Neural cell (in vitro differentiated cells): ENCODE data around the gene PLEKHM3. TPM values are rescaled to one million over a fixed set of nuclear protein-coding genes. Genes with fewer than 3 reads are reported as not detected.

ENCODE experiments used
- H2AFZ ChIP-seq: fragments of 200-600, 300-800 bp; sonication (generic), shearing (Covaris generic); 2 replicates; pipeline ENCODE4 v1.6.0; 2014; ENCODE audit warnings: low read depth, mild to moderate bottlenecking, antibody characterized with exemption, low read length, moderate library complexity
- H3F3A ChIP-seq: fragments of 200-600 bp; shearing (Covaris generic); 2 replicates; pipeline ENCODE4 v1.6.1; 2016; ENCODE audit warnings: mild to moderate bottlenecking, moderate library complexity, mixed read lengths, antibody characterized with exemption, low read length; ENCODE audit not compliant: insufficient read depth, poor library complexity, severe bottlenecking
- H3K27ac ChIP-seq: fragments of 200-600, 300-800 bp; sonication (generic), shearing (Covaris generic); 2 replicates; pipeline ENCODE4 v1.5.1; 2014; ENCODE audit warnings: mild to moderate bottlenecking, low read length, moderate library complexity
- H3K27me3 ChIP-seq: fragments of 300-800, 200-600 bp; sonication (generic), shearing (Covaris generic); 2 replicates; pipeline ENCODE4 v1.6.0; 2014; ENCODE audit warnings: mild to moderate bottlenecking, low read depth, low read length, moderate library complexity; ENCODE audit not compliant: insufficient read depth
- H3K36me3 ChIP-seq: fragments of 300-800, 200-600 bp; sonication (generic), shearing (Covaris generic); 2 replicates; pipeline ENCODE4 v1.5.1; 2014; ENCODE audit warnings: mild to moderate bottlenecking, antibody characterized with exemption, low read length, moderate library complexity; ENCODE audit not compliant: insufficient read depth
- H3K4me2 ChIP-seq: fragments of 300-800, 200-600 bp; sonication (generic), shearing (Covaris generic); 2 replicates; pipeline ENCODE4 v1.6.0; 2014; ENCODE audit warnings: mild to moderate bottlenecking, low read length
- H3K4me3 ChIP-seq: fragments of 300-800, 200-600 bp; sonication (generic), shearing (Covaris generic); 2 replicates; pipeline ENCODE4 v1.5.1; 2014; ENCODE audit warnings: mild to moderate bottlenecking, low read length, moderate library complexity
- H3K79me2 ChIP-seq: fragments of 200-600 bp; shearing (Covaris generic); replicated peaks from 2 replicates; pipeline ENCODE4 v1.6.0; 2014; ENCODE audit warnings: mild to moderate bottlenecking, low read length, moderate library complexity; ENCODE audit not compliant: insufficient read depth
- H3K9ac ChIP-seq: fragments of 300-800, 200-600 bp; sonication (generic), shearing (Covaris generic); 2 replicates; pipeline ENCODE4 v1.6.1; 2016; ENCODE audit warnings: mild to moderate bottlenecking, low read length, mixed read lengths
- H3K9me2 ChIP-seq: fragments of 200-600 bp; shearing (Covaris generic); 2 replicates; pipeline ENCODE4 v1.6.1; 2016; ENCODE audit warnings: mild to moderate bottlenecking, low read length, mixed read lengths; ENCODE audit not compliant: insufficient read depth
- H3K9me3 ChIP-seq: fragments of 200-600, 300-800 bp; sonication (generic), shearing (Covaris generic); 2 replicates; pipeline ENCODE4 v1.6.1; 2016; ENCODE audit warnings: mild to moderate bottlenecking, mixed run types, low read length, moderate library complexity, mixed read lengths
- H4K20me1 ChIP-seq: fragments of 200-600 bp; shearing (Covaris generic); 2 replicates; pipeline ENCODE4 v1.6.1; 2016; ENCODE audit warnings: mild to moderate bottlenecking, mixed run types; ENCODE audit not compliant: insufficient read depth
- EP300 ChIP-seq: fragments of 450-650 bp; conservative IDR thresholded peaks from 2 replicates; pipeline ENCODE4 v1.6.1; 2014; ENCODE audit warnings: antibody characterized with exemption, mild to moderate bottlenecking, moderate library complexity; ENCODE audit not compliant: poor library complexity, severe bottlenecking
- EZH2 ChIP-seq: fragments of 200-600, 300-800 bp; shearing (Covaris generic), sonication (generic); IDR thresholded peaks from 2 replicates; pipeline ENCODE4 v1.6.1; 2014; ENCODE audit warnings: antibody characterized with exemption, low read length, borderline replicate concordance, mild to moderate bottlenecking; ENCODE audit not compliant: insufficient read depth, poor library complexity, severe bottlenecking
- MXI1 ChIP-seq: fragments of 450-650 bp; conservative IDR thresholded peaks from 2 replicates; pipeline ENCODE4 v1.6.1; 2014; ENCODE audit warnings: antibody characterized with exemption, mild to moderate bottlenecking; ENCODE audit not compliant: poor library complexity, severe bottlenecking
- POLR2AphosphoS5 ChIP-seq: IDR thresholded peaks from 2 replicates; pipeline ENCODE4 v1.6.1; 2012
- RAD21 ChIP-seq: fragments of 450-650 bp; conservative IDR thresholded peaks from 2 replicates; pipeline ENCODE4 v1.6.1; 2014; ENCODE audit warnings: antibody characterized with exemption, mild to moderate bottlenecking, moderate library complexity
- SMC3 ChIP-seq: fragments of 450-650 bp; conservative IDR thresholded peaks from 2 replicates; pipeline ENCODE4 v1.6.1; 2014; ENCODE audit warnings: antibody characterized with exemption, mild to moderate bottlenecking, moderate library complexity; ENCODE audit not compliant: poor library complexity
- TAF1 ChIP-seq: IDR thresholded peaks from 2 replicates; pipeline ENCODE4 v1.6.1; 2012; ENCODE audit warnings: low read depth
- polyA plus RNA-seq: library from polyadenylated mRNA; depleted of rRNA; stranded (reverse); fragments of >200 nt; gene quantifications from 2 replicates; pipeline ENCODE4 v1.2.3, GENCODE V29; 2014
- TF ChIP-seq, protein P1 (sequence below): fragments of 450-650 bp; IDR thresholded peaks from 2 replicates; pipeline ENCODE4 v1.5.1; 2014; ENCODE audit warnings: antibody characterized with exemption, mild to moderate bottlenecking, moderate library complexity; ENCODE audit not compliant: poor library complexity, severe bottlenecking
- TF ChIP-seq, protein P2 (sequence below): IDR thresholded peaks from 2 replicates; pipeline ENCODE4 v1.6.1; 2012; ENCODE audit warnings: borderline replicate concordance

PLEKHM3 gene
- polyA plus RNA-seq, 1 donor from 2014 or later, result 13.4 TPM

DNA sequence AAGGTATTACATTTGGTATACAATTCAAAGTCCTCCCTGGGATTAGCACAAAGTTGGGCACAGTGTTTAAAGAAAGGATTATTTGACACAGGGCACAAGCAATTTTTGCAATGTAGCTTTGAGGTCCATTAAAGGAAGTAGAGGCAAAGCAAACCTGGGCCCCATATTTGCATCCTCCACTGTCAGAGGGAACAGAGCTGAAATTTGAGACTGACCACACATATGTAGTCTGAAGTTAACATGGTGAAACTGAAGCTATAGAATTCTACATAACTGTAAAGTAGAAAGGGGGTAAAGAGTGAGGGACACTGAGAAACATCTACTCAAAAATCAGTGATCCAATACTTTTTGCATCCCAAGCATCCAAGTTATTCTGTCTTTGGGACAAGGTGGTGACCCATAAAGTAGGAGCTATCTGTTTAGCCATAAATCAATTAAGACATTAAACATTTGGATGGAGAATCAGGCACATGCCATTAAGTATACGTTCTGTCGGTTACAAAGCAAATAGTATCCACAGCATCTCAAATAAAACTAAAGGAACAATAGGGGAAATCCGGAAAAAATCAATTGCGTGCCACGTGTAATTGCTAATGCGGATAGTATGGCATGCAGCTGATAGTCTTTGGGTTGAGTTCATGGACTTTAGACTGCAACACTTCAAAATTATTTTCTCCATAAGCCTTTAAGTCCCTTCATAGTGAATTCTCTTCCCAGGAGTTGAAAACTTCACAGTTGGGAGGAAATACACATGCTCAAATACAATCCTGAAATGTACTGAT is 72.6 kb downstream of the PLEKHM3 start:
- Histone ChIP-seq H3K27me3 (no peaks in the 10 kb centered on the region), H3K36me3 (no peaks in the 10 kb centered on the region), H3K9me3 (no peaks in the 10 kb centered on the region), H3K79me2 (no peaks in the 10 kb centered on the region), H3K4me2 (no peak overlapping the region), H3K27ac (no peak overlapping the region), H2AFZ (no peak overlapping the region), H3F3A (no peaks in the 10 kb centered on the region), H3K4me3 (no peak overlapping the region), H3K9ac (no peak overlapping the region), H4K20me1 (no peaks in the 10 kb centered on the region), H3K9me2 (no peaks in the 10 kb centered on the region)
- TF ChIP-seq MXI1 (no peak), POLR2AphosphoS5 (no peak), SMC3 (no peak), EZH2 (no peak), TAF1 (no peak), EP300 (no peak), RAD21 (no peak)
- TF ChIP-seq, protein P1, sequence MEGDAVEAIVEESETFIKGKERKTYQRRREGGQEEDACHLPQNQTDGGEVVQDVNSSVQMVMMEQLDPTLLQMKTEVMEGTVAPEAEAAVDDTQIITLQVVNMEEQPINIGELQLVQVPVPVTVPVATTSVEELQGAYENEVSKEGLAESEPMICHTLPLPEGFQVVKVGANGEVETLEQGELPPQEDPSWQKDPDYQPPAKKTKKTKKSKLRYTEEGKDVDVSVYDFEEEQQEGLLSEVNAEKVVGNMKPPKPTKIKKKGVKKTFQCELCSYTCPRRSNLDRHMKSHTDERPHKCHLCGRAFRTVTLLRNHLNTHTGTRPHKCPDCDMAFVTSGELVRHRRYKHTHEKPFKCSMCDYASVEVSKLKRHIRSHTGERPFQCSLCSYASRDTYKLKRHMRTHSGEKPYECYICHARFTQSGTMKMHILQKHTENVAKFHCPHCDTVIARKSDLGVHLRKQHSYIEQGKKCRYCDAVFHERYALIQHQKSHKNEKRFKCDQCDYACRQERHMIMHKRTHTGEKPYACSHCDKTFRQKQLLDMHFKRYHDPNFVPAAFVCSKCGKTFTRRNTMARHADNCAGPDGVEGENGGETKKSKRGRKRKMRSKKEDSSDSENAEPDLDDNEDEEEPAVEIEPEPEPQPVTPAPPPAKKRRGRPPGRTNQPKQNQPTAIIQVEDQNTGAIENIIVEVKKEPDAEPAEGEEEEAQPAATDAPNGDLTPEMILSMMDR, result no peak
- TF ChIP-seq, protein P2, sequence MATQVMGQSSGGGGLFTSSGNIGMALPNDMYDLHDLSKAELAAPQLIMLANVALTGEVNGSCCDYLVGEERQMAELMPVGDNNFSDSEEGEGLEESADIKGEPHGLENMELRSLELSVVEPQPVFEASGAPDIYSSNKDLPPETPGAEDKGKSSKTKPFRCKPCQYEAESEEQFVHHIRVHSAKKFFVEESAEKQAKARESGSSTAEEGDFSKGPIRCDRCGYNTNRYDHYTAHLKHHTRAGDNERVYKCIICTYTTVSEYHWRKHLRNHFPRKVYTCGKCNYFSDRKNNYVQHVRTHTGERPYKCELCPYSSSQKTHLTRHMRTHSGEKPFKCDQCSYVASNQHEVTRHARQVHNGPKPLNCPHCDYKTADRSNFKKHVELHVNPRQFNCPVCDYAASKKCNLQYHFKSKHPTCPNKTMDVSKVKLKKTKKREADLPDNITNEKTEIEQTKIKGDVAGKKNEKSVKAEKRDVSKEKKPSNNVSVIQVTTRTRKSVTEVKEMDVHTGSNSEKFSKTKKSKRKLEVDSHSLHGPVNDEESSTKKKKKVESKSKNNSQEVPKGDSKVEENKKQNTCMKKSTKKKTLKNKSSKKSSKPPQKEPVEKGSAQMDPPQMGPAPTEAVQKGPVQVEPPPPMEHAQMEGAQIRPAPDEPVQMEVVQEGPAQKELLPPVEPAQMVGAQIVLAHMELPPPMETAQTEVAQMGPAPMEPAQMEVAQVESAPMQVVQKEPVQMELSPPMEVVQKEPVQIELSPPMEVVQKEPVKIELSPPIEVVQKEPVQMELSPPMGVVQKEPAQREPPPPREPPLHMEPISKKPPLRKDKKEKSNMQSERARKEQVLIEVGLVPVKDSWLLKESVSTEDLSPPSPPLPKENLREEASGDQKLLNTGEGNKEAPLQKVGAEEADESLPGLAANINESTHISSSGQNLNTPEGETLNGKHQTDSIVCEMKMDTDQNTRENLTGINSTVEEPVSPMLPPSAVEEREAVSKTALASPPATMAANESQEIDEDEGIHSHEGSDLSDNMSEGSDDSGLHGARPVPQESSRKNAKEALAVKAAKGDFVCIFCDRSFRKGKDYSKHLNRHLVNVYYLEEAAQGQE, result no peak

DNA sequence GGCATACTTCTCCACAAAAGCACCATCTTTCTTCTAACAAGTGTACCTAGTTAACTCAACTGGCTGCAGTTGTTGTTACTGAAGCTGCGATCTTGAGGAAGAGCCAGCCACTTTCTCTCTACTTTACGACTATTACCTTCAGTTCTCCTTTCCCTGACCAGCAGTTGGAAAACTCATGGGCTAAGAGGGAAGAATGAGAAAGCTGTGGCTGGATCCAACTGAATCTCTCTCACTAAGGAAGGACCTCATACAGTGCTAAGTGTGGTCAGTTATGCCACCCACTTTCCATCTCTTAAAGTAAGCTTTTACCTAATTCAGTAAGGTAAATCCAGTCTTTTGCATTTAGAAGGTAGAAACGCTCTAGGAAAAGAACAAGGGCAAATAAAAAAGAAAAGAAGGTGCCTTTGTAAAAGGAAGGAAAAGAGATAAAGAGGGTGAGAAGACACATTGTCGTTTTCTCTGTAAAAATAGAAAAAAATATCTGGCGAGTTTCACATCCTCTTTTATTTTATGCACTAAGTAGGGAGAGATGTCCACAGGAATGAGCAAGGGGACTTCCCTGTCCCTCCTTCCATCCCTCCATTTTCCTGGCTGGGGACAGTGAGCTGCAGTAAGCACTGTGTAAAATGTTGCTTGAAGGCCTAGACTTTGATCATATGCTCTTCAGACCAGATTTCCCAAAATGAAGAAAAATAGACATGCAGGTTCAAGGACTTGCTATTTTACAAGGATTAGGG is 73.4 kb downstream of the PLEKHM3 start:
- H3K9me2 ChIP-seq, result no peaks in the 10 kb centered on the region
- H3K4me2 ChIP-seq, result no peak overlapping the region
- H4K20me1 ChIP-seq, result no peaks in the 10 kb centered on the region
- H3K27me3 ChIP-seq, result no peaks in the 10 kb centered on the region
- no peaks in the 10 kb centered on the region for H3K79me2 ChIP-seq
- H2AFZ ChIP-seq, result no peak overlapping the region
- H3F3A ChIP-seq, result no peaks in the 10 kb centered on the region
- H3K9me3 ChIP-seq, result no peaks in the 10 kb centered on the region
- H3K4me3 ChIP-seq, result no peak overlapping the region
- no peak overlapping the region for H3K27ac ChIP-seq
- H3K36me3 ChIP-seq, result no peaks in the 10 kb centered on the region
- no peak overlapping the region for H3K9ac ChIP-seq
- TF ChIP-seq POLR2AphosphoS5 (no peak), RAD21 (no peak), EP300 (no peak), TAF1 (no peak), SMC3 (no peak), EZH2 (no peak), MXI1 (no peak)
- TF ChIP-seq, protein P2, result no peak
- TF ChIP-seq, protein P1, result no peak
